NCI-H2107 (cell line): Measurements from ENCODE around the gene SOAT2.
A peak's percentile ranks its signal among the peaks of the same experiment; 100 is the strongest.

Experiments
- DNase-seq: peaks from one replicate; lab custom pipeline; 2025; lab: John Stamatoyannopoulos, UW

The SOAT2 gene

DNA sequence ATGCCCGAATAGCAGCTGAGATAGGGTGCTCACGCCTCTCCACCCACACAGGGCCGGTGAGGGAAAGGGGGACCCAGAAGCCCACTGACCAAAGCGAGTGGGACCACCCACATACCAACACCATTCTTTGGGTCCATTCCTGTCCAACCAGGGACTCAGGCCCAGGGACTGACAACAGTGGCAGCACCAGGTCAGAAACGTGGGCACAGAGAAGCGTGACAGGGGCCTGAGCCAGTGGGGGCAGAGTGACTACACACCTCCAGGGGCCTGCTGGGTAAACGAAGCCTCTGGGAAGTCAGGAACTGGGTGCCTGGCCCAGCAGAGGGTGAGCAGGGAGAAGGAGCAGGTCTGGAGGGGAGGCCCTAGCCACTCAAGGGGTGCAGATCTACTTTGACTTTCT lies 37.8 kb upstream of the SOAT2 start:
- no peak for DNase-seq

DNA sequence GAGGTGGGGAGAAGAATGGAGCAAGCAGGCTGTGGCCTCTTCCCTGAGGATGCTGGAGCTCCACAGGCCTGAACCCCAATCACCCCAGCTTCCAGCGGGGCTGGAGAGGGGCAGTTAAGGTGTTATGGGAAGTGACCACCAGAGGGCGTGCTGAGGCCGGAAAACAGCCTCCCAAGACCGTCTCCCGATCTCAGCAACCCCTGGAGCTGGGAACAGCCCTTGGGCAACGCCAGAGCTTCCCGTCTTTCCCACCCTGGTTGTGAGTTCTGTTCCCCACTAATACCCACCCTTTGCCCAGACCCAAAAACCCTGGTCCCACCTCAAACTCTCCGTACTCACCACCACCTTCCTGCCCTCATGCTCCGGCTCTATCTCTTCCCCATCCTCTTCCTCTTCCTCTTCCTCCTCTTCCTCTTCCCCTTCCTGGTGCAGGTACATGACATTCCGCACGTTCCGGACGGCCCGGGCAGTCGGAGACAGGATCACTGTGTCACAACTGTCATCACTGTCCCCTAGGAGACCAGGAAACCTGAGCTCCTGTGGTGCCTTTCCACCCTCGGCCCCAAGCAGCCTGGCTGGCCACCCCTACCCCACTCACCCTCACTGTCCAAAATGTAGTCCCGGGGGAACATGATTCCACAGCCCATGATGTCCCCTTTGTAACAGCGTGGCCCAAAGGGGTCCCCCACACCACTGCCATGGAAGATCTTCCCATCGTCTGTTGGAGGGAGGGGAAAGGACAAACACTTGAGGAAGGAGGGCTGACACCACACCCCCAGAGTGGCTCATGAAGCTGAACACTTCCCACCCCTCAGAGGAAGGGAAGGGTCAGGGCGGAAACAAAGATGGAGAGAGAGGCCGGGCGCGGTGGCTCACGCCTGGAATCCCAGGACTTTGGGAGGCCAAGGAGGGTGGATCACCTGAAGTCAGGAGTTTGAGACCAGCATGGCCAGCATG lies 37.0 kb upstream of the SOAT2 start:
- peak; percentile 65 for DNase-seq

DNA sequence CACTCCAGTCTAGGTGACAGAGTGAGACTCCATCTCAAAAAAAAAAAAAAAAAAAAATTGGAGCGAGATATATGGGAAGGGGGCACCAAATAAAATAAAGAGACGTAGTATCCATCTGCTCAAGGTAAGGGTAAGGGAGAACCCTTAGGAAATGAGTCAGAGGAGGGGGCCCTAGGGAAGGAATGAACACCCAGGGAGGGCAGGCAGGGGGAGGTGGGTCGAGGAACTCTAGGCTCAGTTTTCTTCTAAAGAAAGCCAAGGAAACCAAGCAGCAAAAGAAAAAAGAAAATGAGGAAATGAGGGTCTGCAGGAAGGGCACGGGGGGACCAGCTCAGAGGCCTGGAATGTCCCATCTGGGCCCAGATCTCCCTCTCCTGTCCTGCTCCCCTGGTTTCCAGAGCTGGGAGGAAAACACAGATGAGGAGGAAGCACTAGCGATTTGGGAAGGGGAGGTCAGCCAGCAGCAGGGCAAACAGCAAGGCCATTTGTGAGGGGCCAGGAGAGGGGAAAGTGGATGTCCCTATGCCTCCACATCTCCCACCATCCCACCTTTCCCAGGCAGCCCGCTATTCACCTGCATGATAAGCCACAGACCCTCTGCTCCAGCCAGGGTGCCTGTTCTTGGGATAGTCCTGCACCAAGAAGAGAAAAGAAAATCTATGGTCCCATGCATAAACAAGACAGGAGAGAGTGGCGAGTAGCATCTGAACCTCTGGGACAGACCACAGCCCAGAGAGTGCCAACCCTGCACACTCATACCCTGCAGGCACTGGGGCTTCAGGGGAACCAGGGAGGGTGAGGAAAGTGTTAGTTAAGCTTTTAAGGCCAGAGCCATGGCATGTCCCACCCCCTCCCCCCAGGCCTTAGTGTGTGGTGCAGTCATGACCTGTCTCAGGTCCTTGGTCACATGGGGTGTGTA lies 36.0 kb upstream of the SOAT2 start:
- DNase-seq, result no peak

DNA sequence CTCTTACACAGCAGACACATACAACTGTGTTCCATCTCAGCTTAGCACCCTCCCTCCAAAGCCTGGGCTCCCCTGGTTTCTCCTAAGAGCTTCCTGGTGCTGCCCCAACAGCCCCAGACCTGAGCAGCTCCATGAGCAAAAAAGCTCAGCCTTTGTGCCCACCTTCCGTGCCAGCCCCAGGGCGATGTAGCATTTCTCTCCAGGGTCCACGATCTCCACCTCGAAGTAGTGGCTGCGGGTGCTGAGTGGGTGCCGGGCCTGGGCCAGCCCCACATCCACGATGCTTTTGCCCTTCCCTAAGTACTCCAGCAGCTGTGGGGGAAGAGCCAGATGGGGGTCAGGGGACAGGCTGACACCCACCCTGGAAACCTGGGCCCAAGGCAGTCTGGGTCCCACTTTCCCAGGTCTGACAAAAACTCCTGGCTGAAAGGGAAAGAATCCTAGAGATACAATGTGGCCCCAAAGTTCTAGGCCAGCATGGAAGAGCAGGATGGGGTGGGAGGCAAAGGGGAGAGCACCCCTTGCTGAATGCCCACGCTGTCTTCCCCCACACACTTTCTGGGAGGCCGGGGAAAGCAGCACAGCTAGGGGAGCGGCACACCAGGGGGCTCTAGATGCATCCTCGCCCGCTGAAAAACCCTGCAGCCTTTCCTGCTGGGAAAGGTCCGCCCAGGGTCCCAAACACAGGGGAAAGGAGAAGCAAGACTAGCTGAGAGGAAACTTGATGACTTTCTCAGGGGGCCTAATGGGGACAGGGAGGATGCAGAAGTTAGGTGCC lies 35.1 kb upstream of the SOAT2 start:
- no peak for DNase-seq

DNA sequence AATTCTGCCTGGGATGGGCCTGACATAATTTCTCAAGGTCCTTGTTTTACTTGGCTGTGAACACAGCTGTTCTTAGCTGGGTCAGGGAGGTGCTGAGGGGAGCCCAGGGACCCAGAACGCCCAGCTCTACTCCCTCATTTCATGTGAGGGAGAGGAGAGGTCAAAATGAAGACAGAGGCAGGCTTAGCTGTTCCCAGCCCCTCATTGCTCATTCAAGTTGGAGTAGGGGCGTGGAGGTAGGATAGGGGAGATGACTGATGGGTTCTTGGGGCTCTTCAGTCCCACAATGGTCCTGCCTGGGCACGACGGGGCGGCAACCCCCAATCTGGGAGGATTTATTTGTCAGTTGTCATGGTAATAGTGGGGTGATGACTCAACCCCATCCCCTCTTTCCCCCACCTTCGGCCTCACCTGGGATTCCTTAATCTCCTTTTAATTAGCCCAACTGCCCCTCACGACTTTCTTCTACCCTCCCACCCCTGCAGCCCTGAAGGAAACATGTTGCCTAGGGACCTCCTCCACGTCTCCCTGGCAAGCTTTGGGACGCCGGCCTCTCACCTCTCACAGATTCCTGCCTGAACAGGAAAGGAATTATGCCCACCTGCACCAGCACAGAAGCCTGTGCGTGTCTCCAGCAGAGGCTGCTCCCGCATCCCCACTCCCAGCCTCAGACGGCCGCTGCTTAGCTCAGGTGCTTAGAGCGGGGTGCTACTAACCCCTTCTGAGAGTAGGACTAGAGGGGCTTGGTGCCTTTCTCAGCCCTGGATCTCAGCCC lies 34.3 kb upstream of the SOAT2 start:
- DNase-seq, result no peak

DNA sequence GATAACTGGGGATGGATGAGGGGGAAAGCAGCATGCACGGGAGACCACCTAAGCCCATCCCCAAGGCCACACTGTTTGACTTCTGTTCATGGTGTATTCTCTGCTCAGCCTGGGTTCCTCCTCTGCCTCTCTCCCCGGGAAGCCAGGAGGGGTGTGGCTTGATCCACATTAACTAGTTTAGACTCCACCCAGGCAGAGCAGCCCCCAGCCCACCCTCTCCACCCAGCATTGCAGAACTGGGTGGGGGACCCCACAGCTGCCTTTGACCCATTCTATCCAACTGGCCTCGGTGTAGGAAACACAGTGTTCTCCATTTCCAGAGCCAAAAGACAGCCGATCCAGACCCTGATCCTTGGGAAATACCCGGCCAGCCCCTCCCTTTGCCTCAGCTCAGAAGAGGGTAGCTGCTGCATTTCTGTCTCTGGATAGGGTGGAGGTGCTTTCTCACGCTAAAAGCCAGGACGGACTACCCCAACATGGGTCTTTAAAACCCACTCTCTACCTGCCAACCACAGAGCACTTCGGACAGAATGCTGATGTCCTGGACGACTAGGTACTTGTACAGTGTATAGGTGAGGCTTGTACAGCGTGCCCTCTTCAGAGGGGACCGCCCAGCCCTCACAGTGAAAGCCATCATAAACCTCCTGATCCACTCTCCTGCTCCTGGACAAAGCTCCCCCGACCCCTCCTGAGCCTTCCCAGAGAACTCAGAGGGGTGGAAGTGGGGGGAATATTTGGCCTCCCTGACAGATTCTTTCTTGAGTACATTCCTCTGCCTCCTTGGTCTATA lies 33.5 kb upstream of the SOAT2 start:
- no peak for DNase-seq

DNA sequence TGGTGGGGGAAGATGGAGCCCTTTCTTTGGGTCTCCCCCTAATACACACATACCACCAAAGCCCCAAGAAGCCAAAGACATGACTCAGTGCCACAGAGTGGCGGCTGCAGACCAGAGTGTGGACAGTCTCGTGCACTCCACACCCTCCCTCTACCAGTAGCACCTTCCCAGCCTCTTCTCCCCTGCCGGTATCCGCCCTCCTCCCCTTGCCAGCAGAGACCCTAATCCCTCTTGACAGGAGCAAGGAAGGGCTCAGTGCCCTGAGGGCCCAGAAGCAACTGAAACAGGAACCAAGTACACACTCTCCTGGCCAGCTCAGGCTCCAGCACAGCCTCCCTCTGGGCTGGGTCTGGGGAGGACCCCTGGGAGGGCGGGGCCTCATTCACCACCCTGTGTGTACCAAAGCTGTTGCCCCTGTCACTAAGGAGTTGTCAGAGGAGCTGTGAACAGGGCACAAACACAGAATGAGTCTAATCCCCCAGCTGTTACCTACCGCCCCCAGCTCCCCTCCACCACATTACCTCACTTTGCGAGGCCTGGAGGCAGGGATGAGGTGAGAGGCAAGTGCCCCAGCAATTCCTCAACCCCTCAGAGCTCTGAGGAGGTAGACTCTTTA lies 32.3 kb upstream of the SOAT2 start:
- no peak for DNase-seq

DNA sequence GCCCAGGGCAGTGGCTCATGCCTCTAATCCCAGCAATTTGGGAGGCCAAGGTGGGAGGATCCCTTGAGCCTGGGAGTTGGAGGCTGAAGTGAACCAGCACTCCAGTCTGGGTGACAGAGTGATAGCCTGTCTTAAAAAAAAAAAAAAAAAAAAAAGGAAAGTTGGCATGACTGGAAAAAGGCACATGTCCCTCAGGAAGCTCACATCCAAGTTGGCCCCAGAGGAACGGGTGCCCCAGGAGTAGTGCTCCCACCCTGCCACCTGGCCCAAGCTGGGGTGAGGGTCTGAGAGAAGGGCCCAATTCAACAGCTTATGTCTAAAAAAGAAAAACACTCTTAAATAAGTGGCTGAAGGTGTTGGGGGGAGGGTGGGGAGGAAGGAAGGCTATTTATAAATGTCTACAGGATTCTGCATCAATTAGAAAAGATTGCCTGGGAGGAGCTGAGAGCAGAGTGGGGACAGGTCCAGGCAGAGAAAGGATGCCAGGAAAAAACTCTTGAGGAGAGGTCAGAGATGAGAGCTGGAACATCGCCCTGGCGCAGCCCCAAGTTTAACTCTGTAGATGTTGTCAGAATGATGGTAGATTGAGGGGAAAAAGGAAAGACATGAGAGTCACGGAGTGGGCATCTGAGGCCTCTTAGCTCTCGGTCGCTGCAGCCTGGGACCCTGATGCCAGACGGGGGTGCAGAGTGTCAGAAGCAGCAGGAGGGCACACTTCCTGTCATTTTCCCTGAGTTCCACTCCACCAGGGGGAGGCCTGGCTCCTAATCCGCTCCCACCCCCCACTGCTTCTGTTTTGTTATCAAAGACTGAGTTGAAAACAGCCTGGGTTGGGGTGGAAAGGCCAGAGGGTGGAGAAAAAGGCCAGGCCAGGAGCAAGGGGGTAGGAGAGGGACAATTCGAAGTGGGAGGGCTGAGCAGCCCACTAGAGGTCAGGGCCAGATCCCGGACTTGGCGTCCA lies 31.4 kb upstream of the SOAT2 start:
- DNase-seq, result no peak

DNA sequence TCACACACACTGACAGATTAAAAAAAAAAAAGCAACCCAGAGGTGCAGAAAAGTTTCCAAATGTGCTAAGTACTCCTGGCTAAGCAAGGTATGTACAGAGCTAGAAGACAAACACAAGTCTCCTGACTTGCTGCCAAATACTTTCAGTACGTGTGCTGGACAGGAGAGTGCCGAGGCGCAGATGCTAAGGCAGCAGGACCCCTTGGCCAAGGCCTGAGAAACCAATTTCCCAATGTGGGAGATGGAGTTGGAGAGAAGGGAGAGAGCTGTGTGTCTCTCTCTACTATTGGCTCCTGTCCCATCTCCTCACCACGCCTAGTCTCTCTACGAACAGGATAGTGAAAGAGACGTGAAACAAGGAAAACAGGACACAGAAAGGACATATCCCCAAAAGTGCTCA lies 29.4 kb upstream of the SOAT2 start:
- DNase-seq, result no peak

DNA sequence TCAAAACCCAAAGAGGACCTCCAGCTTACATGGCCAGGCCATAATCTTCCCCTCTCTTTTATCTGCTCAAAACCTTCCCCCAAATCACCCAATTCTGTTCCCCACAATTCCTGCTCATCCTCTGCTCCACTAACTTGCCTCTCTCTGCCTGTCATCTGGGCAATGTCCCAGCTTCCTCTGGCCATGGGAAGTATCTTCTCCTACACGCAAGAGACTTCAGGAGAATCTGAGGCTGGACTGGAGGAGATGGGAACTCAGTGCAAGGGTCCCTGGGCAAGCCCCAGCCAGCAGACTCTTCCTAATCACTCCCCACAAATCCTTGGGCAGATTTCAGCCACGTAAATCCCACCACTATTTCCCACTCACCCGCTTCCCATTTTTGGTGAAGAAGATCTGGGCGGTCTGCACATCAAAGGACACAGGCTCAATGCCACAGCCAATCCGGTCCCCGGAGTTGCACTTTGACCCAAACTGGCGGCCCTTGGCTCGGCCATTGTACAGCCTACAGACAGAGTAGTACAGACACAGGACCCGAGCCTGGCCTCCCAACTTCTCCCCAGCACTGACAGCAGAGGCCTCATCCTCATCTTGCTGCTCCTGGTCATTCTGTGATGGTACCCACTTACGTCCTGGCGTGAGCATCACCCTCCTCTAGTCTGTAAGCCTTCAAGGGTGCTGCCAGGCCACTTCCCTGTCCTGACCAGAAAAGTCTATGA lies 28.8 kb upstream of the SOAT2 start:
- DNase-seq, result no peak

DNA sequence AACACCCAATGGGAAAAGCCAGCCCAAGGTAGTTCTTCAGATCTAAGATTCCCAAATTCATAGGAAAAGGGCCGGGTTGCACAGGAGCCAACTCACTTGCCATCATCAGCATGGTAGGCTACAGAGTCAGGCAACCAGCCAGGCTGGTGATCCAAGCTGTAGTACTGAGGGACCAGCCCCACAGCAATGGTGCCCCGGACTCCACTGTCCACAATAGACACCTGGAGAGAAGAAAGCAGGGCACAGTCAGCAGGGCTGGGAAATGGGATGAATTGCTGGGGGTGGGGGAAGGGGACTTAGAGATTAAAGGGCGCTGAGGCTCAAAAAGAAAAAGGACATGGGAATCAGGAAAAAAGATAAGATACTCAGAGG lies 28.3 kb upstream of the SOAT2 start:
- no peak for DNase-seq

DNA sequence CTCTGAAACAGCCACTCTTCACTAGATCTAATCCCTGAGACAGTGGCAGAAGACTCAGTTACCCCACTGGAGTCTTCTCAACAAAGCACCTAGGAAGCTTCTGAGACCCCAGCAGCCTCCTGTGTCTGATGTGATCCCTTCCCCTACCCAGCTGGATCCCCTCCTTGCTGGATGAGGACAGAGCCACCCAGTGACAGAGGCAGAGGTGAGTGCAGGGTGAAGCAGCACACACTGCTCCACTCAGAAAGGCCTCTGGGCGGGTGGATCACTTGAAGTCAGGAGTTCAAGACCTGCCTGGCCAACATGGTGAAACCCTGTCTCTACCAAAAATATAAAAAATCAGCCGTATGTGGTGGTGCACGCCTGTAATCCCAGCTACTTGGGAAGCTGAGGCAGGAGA lies 26.8 kb upstream of the SOAT2 start:
- no peak for DNase-seq

DNA sequence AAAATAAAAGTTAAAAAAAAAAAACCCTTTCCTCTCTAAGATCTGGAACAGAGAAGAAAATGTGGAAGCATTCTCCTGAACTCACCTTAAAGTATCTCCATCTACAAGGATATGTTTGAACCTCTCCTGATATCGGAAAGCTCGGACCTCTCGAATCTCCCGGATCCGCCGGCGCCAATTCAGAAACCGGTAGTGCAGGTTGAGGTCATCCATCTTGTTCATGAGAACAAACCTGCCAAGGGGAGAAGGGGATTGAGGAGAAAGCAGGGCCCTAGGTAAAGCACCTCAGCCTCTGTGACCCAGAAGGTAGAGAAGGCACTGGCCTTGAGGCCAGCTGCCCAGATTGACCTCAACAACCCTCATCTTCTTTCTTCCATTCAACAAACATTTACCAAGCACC lies 26.3 kb upstream of the SOAT2 start:
- no peak for DNase-seq

DNA sequence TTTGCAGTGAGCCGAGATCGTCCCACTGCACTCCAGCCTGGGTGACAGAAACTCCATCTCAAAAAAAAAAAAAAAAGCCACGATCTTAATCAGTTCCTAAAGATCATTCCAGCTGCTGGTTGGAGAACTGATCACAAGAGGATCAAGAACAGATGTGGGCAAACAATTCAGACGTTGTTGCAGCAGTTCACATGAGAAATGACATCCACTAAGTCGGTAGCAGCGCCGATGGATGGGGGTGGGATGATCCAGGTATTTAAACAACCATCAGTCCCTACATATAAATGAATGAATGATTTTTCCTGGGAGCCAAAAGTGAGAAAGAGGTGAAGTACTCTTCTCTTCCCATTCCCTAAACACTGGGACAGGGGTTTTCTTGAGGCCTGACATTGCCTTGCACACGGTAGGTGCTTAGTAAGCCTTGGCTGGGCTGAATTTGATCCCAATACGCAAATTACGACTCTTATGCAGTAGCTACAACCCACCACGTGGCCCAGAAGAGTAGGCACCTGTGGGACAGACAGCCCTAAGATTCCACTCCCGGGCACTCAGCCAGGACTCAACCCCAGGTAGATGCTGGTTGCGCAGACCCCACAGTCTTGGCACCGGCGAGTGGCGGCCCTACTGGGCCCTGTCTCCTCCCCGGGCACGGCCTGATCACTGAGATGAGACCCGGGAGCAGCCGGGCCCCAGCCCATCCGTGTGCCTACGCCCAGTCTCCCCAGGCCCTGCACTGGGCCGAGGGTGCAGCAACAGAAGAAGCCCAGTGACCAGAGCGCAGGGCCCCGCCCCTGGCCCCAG lies 24.7 kb upstream of the SOAT2 start:
- DNase-seq, result no peak

DNA sequence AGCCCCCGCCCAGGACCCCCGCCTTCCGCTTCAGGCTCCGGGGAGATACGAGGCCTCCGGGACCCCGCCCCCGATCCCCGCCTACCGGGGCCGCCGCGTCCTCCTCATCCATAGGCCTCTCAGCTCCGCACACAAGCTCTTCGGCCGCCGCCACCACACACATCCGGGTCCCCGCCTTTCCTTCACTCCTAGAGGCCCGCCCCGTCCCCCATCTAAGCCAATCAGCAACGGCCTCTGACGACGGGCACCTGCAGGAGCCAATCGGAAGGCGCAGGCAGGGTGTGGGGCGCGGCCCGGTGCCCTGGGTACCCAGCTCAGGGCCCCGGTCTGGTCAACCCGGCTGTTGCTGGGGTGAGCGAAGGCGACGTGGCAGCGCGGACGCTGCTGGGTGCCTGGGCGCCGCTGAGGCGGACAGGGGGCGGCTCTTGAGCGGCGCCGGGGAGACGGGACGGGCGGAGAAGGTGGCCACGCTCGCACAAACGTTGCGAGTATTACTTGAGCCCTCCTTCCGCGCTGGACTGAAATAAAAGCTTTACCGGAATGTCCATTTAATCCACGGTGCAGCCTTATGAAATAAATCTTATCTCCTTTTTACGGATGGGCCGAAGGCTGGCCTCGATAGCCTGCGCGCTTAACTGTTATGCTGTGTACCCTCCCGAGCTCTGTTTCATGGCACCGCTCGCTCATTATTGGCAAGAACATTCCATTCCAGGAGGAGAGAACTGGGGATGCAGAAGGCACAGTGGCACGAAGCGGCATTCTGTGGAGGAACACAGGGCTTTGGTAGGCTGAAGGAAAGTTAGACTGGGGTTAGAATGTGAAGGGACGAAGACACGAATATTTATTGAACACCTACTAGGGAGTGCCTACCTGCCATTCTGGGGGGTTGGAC lies 23.8 kb upstream of the SOAT2 start, which contains the start of gene SPRYD3:
Gene SPRYD3 (minus strand): TSS at position 165 of the 892 bp plus-strand sequence. CDS start 57 bp downstream, at position 108.
- peak; percentile 97 for DNase-seq

DNA sequence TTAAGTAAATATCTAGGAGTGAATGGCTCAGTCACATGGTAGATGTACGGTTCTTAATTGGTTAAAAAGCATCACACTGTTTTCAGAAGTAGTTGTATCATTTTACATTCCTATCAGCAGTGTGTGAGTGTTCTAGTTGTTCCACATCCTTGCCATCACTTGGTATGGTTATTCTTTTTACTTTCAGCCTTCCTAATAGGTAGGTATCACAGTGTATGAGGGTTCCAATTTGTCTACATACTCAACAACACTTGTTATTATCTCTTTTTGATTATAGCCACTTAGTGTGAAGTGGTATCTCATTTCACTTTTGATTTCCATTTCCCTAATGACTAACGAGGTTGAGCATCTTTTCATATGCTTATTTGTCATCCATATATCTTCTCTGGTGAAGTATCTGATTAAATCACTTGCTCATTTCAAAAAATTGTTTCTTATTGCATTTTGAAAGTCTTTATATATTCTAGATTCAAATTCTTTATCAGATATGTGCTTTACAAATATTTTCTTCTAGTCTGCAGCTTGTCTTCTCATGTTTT lies 20.6 kb upstream of the SOAT2 start:
- DNase-seq, result no peak
